ENCODE results near the gene RYR2.
"Not testable (repeated sequence)": the region's sequence is repeated elsewhere in the genome, so short reads cannot be mapped to it uniquely, and the experiment has no call there.

Gene RYR2

DNA sequence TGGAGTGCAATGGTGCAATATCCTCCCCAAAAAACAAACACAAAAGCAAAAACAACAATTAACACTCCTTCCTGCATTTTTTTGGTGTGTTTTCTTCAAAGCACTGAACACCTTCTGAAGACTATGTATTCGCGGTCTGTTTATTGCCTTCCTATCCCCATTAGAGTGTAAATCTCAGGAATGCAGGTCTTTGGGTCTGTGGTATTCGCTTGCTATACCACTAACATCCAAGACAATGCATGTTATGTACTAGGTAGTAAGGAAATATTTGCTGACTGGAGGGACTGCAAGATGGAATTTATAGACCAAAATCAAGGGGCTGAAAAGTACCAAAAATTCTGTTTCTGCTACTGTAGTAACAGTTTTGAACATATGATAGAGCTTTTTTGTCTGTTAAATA lies 299.4 kb downstream of the RYR2 start:
- DNase-seq (ENCODE audit: low spot score) = no peak

DNA sequence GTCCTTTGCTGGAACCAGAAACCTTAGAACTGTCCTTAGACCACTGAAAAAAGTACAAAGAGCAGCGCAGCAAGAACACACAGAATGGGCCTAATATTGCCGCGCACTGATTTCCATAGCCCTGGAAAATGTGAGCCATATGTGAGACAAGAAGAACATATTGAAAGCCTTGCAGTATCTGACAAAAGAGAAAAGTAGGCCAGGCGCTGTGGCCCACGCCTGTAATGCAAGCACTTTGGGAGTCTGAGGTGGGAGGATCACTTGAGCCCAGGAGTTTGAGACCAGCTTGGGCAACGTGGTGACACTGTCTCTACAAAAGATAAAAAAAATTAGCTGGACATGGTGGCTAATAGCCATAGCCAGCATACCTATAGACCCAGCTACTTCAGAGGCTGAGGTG lies 300.7 kb downstream of the RYR2 start:
- DNase-seq (ENCODE audit: low spot score) = no peak

DNA sequence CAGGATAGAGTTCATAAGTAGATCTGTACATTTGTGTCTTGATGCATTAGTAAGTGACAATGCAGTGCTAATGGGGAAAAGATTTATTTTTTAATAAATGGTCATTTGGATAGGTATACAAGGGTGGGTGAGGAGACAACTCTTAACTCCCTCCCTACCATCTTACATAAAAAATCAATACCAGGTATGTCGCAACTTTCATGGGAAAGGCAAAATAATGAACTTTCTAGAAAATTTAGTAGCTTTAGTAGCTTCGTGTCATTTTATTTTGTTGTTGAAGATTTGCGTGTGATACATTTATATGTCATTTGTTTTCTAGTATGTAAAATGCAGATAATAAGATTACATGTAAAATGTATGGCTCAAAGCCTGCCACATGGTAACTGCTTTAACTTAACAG lies 310.8 kb downstream of the RYR2 start:
- no peak for DNase-seq (ENCODE audit: low spot score)

DNA sequence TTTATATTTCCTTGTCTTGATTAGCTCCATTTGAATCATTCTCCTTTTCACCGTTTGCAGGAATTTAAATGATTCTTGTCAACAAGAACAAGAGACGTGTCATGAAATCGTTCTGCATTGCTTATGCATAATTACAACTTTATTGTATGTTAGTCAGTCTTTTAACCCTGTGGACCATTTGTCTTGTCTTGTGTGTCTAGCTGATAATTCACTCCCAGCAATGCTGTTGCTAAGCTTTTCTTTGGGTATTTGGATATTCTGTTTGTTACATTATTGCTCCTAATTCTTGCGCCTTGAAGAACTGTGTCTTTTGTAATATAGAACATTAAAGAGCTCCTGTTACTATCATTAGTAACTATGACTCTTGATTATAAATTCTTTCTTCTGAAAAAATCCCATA lies 311.9 kb downstream of the RYR2 start:
- DNase-seq (ENCODE audit: low spot score) = no peak

DNA sequence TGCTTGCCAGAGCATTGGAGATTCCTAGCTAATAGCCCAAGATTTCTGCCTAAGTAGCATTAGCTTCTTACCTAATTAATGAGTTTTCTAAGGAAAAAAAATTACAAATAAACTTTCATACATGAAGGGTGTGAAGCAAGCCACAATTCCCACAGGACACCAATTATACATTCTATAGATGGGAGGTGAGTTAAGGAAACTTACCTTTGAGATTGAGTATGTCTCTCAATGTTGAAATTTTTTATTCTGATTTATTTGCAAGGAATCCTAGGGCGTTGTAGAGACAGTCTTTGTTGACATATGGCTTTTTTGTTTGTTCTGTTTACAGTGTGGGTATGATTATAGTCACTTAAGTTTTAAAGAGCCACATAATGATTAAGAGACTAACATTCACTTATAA lies 313.0 kb downstream of the RYR2 start:
- DNase-seq (ENCODE audit: low spot score) = no peak

DNA sequence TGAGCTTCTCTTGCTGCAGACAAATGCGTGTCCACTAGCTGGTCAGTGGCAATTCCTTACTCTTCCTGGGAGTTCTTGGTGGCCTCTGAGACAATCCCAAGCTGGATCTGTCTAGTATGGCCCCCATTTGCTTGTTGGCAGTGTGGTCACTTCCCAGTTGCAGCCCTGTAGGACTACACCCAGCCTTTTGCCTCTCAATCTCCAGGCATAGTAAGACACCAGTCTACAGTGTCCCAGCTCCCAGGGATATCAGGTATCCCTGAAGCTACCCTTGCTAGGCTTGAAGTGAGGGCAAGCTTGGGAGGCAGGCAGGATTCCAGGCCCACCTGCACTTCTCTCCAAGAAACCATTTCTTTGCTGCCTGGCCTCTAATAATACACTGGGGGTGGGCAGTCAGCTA lies 316.6 kb downstream of the RYR2 start:
- DNase-seq (ENCODE audit: low spot score) = no peak

DNA sequence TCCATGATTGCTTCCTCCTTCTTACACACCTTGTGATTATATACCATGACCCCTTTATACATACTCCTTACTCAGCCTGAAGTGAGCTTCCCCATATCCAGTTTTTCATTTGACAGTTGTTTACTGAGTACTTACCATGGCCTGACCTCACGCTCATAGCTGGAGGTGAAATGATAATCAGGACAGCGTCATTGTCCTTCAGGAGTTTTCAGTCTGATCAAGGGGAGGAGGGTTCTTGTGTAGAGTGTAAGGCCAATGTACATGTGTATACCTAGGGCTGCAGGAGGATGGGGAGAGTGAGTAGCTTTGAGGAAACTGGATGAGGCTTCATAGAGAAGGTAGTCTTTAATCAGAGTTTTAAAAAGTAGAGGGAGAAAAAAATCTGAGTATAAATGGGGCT lies 325.8 kb downstream of the RYR2 start:
- DNase-seq (ENCODE audit: low spot score) = no peak

DNA sequence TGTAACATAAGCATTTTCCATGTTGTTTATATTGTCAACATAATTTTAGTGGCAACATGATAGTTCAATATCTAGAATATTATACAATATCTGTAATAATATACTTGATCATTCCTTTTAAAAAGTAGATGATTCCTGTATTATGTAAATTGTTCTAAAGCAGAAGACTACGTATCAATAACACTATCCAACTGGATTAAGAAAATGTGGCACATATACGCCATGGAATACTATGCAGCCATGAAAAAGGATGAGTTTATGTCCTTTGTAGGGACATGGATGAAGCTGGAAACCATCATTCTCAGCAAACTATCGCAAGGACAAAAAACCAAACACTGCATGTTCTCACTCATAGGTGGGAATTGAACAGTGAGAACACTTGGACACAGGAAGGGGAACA lies 329.5 kb downstream of the RYR2 start:
- not testable (repeated sequence) for DNase-seq (ENCODE audit: low spot score)

DNA sequence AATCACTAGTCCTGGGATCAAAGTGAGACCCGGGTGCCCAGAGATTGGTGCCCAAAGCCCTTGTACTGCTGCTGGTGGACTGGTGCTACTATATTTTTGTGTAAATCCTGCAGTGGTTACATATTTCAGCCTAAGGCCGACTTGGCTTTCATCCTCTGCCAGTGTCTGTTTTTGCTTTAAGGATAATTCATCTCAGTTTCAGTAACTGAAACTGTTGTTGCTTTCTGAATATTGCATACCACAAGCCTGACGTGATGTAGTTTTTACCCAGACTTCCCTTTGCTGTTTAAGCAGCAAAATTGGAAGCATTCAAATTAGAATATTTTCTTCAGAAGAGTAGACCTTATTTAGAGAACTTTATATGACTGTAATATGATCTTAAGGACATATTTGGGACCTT lies 341.8 kb downstream of the RYR2 start:
- DNase-seq (ENCODE audit: low spot score) = no peak

DNA sequence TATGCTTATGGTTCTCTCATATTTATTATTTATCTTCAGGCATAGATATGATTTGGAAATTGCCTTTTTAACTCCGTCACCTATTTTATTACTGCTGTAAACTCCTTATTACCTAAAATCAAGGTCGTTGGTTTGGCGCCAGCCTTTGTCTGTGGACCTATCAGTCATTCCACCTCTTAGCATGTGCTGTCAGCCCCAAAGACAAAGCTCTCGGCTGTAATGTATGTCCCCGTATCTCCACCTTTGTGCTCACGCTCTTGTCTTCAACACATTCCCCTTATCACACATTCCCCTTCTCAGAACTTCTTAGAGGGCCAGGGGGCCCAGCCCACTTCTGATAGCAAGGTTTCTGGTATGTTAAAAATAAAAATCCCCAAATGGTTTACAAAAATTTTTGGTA lies 342.2 kb downstream of the RYR2 start:
- no peak for DNase-seq (ENCODE audit: low spot score)

DNA sequence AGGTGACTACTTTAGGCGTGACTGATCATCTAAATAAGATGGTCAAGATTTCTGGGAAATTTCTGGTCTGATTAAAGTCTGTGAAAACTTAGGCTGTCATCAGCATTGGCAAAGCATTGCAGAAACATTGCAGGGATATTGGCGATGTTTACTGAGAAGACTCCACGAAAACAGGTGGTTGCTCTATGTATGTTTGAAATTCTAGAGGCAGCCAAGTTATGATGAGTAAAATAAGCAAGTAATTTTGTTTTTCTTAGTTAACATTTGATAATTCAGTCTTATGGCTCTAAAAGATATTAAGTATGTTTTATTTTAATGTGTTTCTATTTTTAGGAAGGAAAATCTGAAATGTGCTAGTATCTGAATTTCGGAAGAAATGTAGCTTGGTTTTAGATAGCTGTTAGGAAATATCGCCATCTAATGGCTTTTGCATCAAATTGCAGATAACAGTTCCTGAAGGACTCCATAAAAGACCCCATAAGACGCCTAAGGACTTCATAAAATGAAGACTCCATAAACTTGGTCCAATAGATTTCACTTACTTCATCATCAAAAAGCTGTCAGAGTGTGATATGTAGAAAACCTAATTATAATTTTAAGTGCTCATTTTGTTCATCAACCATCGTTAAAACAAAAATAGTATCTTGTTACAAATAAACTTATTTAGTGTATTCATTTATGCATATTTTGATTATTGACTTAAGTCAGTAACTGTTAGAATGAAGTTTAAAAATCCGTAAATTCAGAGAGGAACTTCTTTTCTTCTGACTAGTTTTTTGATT lies 344.6 kb downstream of the RYR2 start:
- DNase-seq (ENCODE audit: low spot score) = peak; percentile 7

DNA sequence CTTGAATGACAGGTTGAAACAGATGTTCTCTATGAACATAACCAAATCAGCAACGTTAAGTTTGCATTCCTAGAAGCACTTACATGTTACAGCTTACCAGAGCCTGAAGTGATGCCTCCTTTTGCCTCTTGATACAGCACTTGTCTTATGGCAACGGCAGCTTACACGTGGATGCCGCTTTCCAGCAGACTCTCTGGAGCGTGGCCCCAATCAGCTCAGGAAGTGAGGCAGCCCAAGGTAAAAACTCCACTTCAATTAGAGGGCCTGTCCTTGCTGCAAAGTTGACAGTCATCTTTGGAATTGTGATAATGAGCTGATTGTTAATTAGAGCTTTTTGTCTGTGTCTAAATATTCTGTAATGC lies 345.1 kb downstream of the RYR2 start:
- no peak for DNase-seq (ENCODE audit: low spot score)

DNA sequence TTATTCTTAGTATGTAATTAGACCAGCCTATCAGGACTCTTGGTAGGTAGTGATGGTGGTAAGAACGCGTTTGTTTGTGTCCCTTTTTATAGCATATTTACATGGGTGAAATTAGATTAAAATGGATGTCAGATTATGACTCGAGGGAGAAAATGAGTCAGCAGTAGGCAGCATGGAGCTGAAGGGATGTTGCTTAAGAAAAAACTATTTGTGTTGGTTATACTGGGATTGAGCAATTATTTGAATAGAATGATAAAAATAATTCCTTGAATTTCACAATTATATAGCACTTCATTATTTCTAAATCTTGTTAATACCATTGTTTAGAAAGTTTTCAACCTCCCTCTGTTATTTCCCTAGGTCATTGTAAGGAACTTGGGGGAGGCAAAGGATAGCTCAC lies 348.8 kb downstream of the RYR2 start:
- no peak for DNase-seq (ENCODE audit: low spot score)

DNA sequence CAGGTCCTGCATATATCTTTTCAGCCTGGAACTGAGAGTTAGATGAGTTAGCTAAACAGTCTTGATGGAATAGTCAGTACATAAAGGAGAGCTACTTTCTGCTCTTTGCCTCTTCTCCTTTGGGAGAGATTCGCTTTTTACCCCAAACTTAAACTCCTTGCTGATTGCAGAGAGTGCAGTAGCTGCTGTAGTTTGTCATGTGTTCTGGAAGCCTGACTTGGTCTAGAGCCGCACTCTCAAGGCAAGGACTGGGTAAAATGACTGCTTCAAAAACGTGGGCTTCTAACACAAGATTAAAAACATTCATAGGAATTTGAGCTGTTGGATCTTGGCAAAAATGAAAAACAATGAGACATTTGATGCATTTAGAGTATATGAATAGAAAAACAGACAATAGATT lies 351.6 kb downstream of the RYR2 start:
- no peak for DNase-seq (ENCODE audit: low spot score)

DNA sequence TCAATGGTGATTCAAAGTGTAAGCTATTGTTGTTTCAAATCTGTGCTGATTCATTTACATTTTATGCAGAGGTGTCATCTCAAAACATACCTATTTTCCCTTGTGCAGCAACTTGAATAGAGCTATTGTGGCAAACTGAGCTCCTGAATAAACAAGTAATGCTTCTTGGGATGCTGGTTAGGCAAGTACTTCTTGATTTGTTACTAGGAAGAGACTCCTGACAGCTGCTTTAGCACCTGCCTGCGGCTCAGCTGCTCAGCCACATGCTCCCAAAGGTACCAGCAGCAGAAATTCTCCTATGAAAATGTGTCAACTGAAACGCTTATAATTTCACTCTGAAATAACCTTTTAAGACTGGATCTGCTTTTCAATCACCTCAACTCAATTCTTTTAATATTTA lies 352.3 kb downstream of the RYR2 start:
- no peak for DNase-seq (ENCODE audit: low spot score)

DNA sequence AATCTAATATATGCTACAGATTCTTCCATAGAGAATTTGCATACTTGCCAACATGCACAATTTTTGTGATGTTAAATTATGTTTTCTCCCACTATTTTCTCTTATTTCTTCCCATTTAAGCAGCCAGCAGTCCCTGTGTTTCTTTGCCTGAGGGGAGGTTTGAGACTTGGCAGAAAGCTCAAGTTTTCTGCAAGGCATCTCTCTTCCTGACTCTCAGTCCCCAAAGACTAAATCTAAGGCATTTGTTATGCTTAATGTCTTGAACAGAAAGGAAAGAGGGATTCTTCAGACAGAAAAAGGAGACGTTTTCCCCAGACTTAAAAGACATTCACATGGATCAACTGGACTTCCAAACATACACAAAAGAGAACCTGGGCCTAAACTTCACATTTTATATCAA lies 354.4 kb downstream of the RYR2 start:
- DNase-seq (ENCODE audit: low spot score) = no peak

DNA sequence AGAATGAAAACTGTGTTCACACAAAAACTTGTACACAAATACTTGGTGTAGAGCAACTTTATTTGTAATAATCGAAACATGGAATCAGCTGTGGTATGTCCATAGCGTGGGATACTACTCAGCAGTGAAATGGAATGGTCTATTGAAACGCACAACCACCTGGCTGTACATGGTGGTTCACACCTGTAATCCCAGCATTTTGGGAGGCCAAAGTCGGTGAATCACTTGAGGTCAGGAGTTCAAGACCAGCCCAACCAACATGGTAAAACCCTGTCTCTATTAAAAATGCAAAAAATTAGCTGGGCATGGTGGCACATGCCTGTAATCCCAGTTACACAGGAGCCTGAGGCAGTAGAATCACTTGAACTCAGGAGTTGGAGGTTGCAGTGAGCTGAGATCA lies 356.8 kb downstream of the RYR2 start:
- DNase-seq (ENCODE audit: low spot score) = no peak

DNA sequence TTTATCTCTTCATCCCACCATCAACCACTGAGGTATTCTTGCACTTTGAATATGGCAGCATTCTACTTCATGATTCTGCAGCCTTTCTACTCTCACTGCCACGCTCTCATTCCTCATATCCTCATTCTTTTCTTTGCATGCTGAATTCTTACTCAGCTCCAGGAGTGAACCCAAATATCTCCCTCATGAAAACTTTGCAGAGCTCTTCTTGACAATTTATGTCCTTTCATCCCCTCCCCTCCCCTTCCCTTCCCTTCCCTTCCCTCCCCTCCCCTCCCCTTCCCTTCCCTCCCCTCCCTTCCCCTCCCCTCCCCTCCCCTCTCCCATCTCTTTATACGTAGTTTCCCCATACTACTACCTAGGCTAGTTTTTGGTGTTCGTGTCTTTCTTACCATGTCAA lies 363.9 kb downstream of the RYR2 start:
- no peak for DNase-seq (ENCODE audit: low spot score)

DNA sequence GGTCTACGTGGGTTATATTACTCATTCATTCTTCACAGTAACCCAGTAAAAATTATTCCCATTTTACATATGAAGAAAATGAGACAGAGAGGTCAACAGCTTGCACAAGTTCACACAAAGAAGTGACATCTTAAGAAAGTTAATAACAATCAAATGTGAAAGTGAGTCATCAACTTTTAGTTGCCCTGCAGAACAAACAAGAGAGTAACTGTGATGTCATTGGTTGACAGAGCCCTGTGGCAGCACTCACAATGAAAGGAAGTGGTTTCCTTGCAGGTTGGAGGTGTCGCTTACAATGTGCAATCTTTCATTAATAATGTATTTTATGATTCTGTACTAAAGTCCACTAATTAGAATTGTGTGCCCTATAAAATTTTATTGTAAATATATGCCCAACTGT lies 369.6 kb downstream of the RYR2 start:
- no peak for DNase-seq (ENCODE audit: low spot score)

DNA sequence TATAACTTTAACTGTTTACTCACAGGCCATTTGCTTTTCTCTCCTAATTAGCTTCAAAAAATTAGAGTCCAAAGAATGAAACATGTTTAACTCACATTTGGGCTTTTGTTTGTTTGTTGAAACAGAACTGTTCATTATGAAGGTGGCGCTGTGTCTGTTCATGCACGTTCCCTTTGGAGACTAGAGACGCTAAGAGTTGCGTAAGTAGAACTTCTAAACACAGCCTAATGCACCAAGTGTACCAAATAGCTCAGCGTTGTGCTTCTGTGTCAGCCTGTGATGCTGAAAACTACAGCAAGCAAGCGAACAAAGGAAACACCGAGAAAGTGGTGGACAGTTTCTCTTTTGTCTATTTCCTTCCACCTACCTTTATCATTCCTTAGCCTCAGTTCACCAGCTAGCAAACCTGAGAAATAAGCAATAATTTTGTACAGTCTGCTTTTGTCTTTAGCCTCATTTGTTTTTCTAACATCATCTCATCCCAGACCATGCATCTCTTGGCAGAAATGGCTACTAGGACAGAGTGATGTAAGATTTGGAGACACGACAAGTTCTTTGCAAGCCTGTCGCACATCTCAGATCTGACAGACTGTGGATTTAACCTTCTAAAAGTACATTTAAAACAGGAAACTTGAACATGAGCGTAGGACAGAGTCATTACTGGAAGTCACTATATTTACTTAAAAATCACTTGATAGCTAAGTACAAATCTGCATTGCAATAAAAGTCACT lies 375.1 kb downstream of the RYR2 start:
- DNase-seq (ENCODE audit: low spot score) = no peak

DNA sequence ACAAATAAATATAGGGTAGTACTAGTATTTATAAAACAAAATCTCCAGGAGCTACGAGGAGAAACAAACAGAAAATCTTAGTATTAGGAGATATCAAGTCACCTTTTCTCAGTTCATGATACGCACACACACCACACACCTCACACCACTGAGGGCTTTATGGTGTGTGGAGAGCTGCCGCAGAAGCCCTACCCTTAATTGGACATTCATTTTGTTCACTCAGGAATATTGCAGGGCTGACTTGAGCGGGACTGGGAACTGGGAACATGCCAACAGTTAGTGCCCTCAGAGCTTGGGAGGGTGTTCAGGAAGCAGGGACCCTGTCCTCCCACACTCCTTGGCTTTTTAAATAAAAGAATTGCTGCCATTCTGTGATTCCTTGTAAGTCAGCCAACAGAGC lies 386.8 kb downstream of the RYR2 start:
- no peak for DNase-seq (ENCODE audit: low spot score)

DNA sequence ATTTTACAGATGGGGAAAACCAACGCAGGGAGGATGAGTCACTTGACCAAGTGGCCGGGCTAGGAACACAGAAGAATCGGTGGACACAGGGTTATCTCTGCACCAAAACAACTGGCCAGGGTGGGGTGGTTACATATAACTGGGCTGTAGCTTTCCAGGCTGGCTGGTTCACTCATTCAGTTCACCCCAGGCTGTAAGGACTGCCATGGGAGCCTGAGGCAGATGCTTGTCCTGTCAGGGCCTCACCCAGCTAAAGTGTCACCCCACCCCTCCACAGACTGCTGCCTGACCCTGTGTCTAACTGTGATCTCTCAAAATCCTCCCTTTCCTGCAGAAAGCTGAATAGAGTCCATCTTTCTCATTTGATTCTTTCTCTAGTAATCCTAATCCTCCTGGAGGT lies 387.3 kb downstream of the RYR2 start:
- DNase-seq (ENCODE audit: low spot score) = no peak

DNA sequence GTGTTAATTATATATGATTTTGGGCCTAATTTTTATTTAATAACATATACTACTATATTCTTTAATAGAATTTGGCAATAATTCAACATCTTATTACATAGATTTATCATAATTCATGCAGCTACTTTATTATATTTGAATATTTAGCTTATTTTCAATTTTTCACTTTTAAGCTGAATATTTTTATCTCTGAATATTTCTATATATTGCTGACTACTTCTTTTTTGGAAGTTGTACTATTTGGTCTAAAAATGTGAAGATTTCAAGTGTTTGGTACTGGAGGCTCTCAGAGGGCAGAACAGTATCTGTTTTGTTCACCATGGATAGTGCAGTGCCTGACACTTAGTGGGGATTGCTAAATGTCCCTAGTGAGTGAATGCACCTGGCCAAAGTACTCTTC lies 389.5 kb downstream of the RYR2 start:
- DNase-seq (ENCODE audit: low spot score) = no peak

DNA sequence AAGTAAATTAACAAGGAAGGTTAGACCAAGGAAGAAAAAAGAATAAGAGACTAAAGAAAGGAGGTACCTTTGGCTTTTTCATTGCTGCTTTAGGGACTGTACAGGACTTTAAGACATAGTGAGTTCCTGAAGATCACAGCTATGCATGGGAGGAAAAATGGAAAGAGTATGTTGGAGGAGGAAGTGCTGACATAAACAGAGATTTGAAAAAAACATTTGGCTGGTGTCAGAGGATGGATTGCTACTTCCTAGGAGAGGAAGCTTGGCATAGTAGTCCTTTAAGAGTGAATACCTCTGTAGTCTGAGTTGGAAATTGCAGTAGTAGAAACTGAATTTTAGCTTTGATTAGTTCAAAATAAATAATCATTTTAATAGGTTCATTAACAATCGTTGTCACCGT lies 398.4 kb downstream of the RYR2 start:
- DNase-seq (ENCODE audit: low spot score) = no peak
